ENCODE results near the gene RNF208. TPM values are rescaled to one million over a fixed set of nuclear protein-coding genes. Genes with fewer than 3 reads are reported as not detected.

RNF208 gene
- polyA plus RNA-seq, 2 of the 4 experiments (the other 2 are of a cell fraction): 0.06 to 1.7 TPM

DNA sequence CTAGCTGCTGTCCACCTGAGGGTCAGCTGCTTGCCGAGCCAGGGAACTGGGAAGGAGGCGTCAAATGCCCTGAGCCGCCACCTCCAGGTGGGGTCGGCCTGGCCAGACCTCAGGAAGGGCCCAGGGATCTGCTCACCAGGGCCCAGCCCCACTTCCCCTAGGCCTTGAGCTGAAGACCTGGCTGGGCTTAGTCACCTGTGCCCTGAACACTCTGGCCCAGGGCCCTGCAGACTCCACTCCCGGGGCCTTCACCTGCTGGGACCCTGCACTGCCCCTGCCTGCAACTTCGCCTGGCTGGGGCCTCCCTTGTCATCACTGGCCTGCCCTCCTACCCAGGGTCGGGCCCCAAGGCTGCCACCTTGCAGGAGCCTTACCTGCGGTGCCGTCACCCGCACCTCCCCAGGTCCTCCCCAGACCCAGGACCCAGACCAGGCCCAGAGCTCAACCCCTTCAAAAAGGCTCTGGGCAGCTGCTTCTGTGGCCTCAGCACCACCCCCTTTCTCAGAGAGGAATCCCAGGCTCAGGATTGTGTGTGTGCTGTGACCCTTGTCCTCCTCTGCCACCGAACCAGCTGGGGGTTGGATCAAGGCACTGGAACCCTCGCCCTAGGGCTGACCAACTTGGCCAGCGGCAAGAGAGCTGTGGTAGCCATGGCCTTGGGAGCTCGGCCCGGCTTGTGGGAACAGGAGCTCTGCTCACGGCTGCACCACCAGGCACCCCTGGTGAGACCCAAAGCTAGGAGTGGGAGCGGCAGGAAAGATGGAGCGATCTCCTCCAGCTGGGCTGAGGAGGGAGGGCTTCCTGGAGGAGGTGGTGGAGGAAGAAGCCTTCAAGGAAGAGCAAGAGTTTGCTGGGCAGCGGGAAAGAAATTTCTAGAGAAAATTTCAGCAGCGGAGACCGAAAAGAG is 31.9 kb upstream of the RNF208 start:
- Histone ChIP-seq H3K4me1 (peaks cover 20% of the 10 kb centered on the region), H3K4me2 (peak overlapping the region; percentile 87), H3K4me3 (peak overlapping the region; percentile 93), H3K27ac (peak overlapping the region; percentile 90 to 98), H3K9me3 (no peaks in the 10 kb centered on the region)
- FAIRE-seq: no peak
- ATAC-seq: peak; percentile 12 to 32; a peak in 5 of 6 replicates
- no peak for DNase-seq (ENCODE audit: low read depth in 1 of 2, low spot score in 1 of 2)
- 81% methylated on average over 17 of the region's 21 CpGs for WGBS (ENCODE audit: missing lambda C conversion rate)
- ChIA-PET CTCF (interaction anchor here (0.8 to 17.1 kb wide), 11 partner anchors 12 to 225 kb away, joined by 3 to 236 read pairs (median 3); partner anchors contain the start of genes NRARP, RNF224 and TUBB4B), POLR2A (interaction anchor here (0.7 to 4.7 kb wide), 4 partner anchors 11 to 103 kb away, joined by 3 to 97 read pairs (median 4); partner anchors contain the start of genes TPRN and TUBB4B)
- TF ChIP-seq, protein P1, sequence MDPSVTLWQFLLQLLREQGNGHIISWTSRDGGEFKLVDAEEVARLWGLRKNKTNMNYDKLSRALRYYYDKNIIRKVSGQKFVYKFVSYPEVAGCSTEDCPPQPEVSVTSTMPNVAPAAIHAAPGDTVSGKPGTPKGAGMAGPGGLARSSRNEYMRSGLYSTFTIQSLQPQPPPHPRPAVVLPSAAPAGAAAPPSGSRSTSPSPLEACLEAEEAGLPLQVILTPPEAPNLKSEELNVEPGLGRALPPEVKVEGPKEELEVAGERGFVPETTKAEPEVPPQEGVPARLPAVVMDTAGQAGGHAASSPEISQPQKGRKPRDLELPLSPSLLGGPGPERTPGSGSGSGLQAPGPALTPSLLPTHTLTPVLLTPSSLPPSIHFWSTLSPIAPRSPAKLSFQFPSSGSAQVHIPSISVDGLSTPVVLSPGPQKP (IDR thresholded peaks at IDR 0.05; ENCODE audit: low read depth, low read length): no peak
- TF ChIP-seq HOXA7 (CRISPR knock-in tag; IDR thresholded peaks at IDR 0.05) (no peak), MYC (IDR thresholded peaks at IDR 0.05; ENCODE audit: borderline replicate concordance, low read length) (no peak), ZFP36 (IDR thresholded peaks at IDR 0.05; ENCODE audit: borderline replicate concordance, partially characterized antibody) (peak; percentile 92), JUN (IDR thresholded peaks at IDR 0.05) (no peak), TP53 (CRISPR knock-in tag; IDR thresholded peaks at IDR 0.05) (no peak)
- TF ChIP-seq, protein P2, sequence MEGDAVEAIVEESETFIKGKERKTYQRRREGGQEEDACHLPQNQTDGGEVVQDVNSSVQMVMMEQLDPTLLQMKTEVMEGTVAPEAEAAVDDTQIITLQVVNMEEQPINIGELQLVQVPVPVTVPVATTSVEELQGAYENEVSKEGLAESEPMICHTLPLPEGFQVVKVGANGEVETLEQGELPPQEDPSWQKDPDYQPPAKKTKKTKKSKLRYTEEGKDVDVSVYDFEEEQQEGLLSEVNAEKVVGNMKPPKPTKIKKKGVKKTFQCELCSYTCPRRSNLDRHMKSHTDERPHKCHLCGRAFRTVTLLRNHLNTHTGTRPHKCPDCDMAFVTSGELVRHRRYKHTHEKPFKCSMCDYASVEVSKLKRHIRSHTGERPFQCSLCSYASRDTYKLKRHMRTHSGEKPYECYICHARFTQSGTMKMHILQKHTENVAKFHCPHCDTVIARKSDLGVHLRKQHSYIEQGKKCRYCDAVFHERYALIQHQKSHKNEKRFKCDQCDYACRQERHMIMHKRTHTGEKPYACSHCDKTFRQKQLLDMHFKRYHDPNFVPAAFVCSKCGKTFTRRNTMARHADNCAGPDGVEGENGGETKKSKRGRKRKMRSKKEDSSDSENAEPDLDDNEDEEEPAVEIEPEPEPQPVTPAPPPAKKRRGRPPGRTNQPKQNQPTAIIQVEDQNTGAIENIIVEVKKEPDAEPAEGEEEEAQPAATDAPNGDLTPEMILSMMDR (IDR thresholded peaks at IDR 0.05): no peak

DNA sequence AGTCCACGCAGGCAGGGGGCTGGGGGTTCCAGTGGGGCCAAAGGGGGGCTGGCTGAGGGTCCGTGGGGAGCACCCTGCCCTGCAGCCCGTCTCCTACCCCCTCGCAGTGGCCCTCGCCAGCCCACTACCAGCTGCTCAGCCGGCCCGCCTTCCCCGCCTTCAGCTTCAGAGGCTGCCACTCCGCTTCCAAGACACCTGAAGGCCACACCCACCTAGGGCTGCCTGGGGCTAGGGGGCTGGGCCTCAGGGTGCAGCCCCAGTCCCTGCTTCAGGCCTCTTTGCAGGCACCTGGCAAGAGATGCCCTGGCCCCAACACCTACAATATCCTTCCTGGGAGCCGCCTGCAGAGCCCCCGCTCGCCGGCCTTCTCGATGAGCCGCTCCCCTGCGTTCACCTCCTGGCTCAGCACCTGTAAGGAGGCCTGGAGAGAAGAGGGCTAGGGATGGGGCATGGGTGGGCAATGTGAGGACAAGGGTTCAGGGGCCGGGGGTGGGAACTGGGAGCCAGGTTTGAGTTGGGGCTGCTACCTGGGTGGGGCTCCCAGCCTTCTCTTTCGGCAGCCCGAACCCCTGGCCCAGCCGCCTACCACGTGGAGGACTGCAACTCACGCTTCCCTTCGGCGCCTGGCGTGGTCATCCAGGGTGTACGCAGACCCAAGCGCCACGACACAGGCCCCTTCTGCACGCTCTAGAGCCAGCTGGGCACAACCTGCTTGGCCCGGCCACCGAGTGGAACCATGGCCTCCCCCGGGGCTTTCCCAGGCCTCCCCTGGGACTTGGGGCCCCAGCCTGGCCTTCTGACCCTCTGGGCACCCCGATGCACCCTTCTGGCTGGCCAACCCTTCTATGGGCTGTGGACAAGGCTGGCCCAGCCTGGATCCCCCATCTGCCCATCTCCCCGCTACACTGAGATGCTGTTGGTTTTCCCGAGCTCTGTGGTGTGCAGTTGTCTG is 30.8 kb upstream of the RNF208 start:
- DNase-seq (ENCODE audit: low read depth in 1 of 2, low spot score in 1 of 2) (no peak), ATAC-seq (no peak), FAIRE-seq (no peak)
- Histone ChIP-seq H3K4me1 (peaks cover 20% of the 10 kb centered on the region), H3K4me3 (no peak overlapping the region), H3K27ac (no peak overlapping the region), H3K4me2 (no peak overlapping the region), H3K9me3 (no peaks in the 10 kb centered on the region)
- WGBS (ENCODE audit: missing lambda C conversion rate): 88% methylated on average over 31 of the region's 35 CpGs
- POLR2A ChIA-PET: interaction anchor here (0.6 to 4.7 kb wide), 3 partner anchors 9 to 147 kb away, joined by 3 to 97 read pairs (median 3); partner anchors contain the start of gene TUBB4B
- TF ChIP-seq RAD21 (conservative IDR thresholded peaks at IDR 0.05 in 1 of 2, IDR thresholded peaks at IDR 0.05 in 1 of 2) (no peak), NFE2L2 (conservative IDR thresholded peaks at IDR 0.05; ENCODE audit: low read length) (no peak), MAZ (IDR thresholded peaks at IDR 0.05; ENCODE audit: borderline replicate concordance, low read depth, low read length) (no peak), ZNF302 (CRISPR knock-in tag; IDR thresholded peaks at IDR 0.05) (no peak), NR3C1 (IDR thresholded peaks at IDR 0.05) (no peak), CBX8 (IDR thresholded peaks at IDR 0.05) (no peak), RCOR1 (IDR thresholded peaks at IDR 0.05; ENCODE audit: low read depth, low read length) (no peak), JUN (IDR thresholded peaks at IDR 0.05) (no peak), JUNB (IDR thresholded peaks at IDR 0.05) (no peak), ZC3H11A (IDR thresholded peaks at IDR 0.05) (no peak), MYC (IDR thresholded peaks at IDR 0.05; ENCODE audit: borderline replicate concordance, low read length) (no peak), HOXB5 (CRISPR knock-in tag; IDR thresholded peaks at IDR 0.05) (no peak), TFCP2L1 (CRISPR knock-in tag; IDR thresholded peaks at IDR 0.05) (no peak), EHMT2 (IDR thresholded peaks at IDR 0.05; ENCODE audit: low read depth) (no peak), HDAC2 (IDR thresholded peaks at IDR 0.05) (no peak)
- TF ChIP-seq, protein P3, sequence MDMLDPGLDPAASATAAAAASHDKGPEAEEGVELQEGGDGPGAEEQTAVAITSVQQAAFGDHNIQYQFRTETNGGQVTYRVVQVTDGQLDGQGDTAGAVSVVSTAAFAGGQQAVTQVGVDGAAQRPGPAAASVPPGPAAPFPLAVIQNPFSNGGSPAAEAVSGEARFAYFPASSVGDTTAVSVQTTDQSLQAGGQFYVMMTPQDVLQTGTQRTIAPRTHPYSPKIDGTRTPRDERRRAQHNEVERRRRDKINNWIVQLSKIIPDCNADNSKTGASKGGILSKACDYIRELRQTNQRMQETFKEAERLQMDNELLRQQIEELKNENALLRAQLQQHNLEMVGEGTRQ (IDR thresholded peaks at IDR 0.05): no peak
- TF ChIP-seq, protein P4, sequence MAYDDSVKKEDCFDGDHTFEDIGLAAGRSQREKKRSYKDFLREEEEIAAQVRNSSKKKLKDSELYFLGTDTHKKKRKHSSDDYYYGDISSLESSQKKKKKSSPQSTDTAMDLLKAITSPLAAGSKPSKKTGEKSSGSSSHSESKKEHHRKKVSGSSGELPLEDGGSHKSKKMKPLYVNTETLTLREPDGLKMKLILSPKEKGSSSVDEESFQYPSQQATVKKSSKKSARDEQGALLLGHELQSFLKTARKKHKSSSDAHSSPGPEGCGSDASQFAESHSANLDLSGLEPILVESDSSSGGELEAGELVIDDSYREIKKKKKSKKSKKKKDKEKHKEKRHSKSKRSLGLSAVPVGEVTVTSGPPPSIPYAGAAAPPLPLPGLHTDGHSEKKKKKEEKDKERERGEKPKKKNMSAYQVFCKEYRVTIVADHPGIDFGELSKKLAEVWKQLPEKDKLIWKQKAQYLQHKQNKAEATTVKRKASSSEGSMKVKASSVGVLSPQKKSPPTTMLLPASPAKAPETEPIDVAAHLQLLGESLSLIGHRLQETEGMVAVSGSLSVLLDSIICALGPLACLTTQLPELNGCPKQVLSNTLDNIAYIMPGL (CRISPR knock-in tag; IDR thresholded peaks at IDR 0.05; ENCODE audit: borderline replicate concordance): no peak
- TF ChIP-seq, protein P5, sequence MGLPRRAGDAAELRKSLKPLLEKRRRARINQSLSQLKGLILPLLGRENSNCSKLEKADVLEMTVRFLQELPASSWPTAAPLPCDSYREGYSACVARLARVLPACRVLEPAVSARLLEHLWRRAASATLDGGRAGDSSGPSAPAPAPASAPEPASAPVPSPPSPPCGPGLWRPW (IDR thresholded peaks at IDR 0.05): no peak
- CTCF ChIA-PET: interaction anchor here (1.1 to 17.1 kb wide), 4 partner anchors 10 to 224 kb away, joined by 3 to 236 read pairs (median 4); partner anchors contain the start of gene TUBB4B
